Caco-2 (cell line): ENCODE data around the gene NEB. TPM values are rescaled to one million over a fixed set of nuclear protein-coding genes. Genes with fewer than 3 reads are reported as not detected.
"Not testable (repeated sequence)": the region's sequence is repeated elsewhere in the genome, so short reads cannot be mapped to it uniquely, and the experiment has no call there.

Experiments
- BruUV-seq: library from RNA; stranded (reverse); fragments of 400-500 nt; replicated peaks from 2 replicates; lab custom pipeline; 2021; lab: Mats Ljungman, UMichigan
- CTCF ChIA-PET: fragments of 300-600 bp; sonication (Branson Sonifier 250); formaldehyde crosslinking; loops from one replicate; lab custom pipeline; 2022; ENCODE audit warnings: antibody characterized with exemption; lab: Charles Lee
- POLR2A ChIA-PET: fragments of 300-600 bp; sonication (Branson Sonifier 250); formaldehyde crosslinking; loops from one replicate; lab custom pipeline; 2022; ENCODE audit warnings: antibody characterized with exemption; lab: Charles Lee
- DNase-seq, 2 experiments: peaks; one replicate each; pipeline versions ENCODE4 v3.0.0 to v3.0.0-alpha.2; 2020 to 2022
- H3K27me3 ChIP-seq: replicated peaks from 2 replicates; pipeline ENCODE4 v1.6.0; 2011; ENCODE audit warnings: low read length; ENCODE audit not compliant: control insufficient read depth, insufficient read depth
- H3K36me3 ChIP-seq: 2 replicates; pipeline ENCODE4 v1.5.1; 2011; ENCODE audit warnings: low read length; ENCODE audit not compliant: control insufficient read depth, insufficient read depth
- H3K4me1 ChIP-seq: fragments of 250-450 bp; sonication (Bioruptor Pico); 2 replicates; pipeline ENCODE4 v1.5.1; 2020; ENCODE audit warnings: mild to moderate bottlenecking
- H3K4me3 ChIP-seq: 2 replicates; pipeline ENCODE4 v1.5.1; 2011; ENCODE audit warnings: low read depth, mild to moderate bottlenecking, control low read depth, low read length
- H3K9me3 ChIP-seq: fragments of 250-450 bp; sonication (Bioruptor Pico); 2 replicates; pipeline ENCODE4 v1.5.1; 2020; ENCODE audit warnings: mild to moderate bottlenecking, moderate library complexity
- H3K27ac Mint-ChIP-seq: one replicate; pipeline ENCODE4 v1.8.0; 2022; ENCODE audit warnings: mixed read lengths; ENCODE audit not compliant: unreplicated experiment
- H3K27me3 Mint-ChIP-seq: one replicate; pipeline ENCODE4 v1.8.0; 2022; ENCODE audit warnings: mixed read lengths; ENCODE audit not compliant: insufficient read depth, unreplicated experiment
- H3K36me3 Mint-ChIP-seq: one replicate; pipeline ENCODE4 v1.8.0; 2022; ENCODE audit warnings: mild to moderate bottlenecking, mixed read lengths; ENCODE audit not compliant: insufficient read depth, unreplicated experiment
- H3K4me1 Mint-ChIP-seq: one replicate; pipeline ENCODE4 v1.8.0; 2022; ENCODE audit warnings: low read depth, mixed read lengths; ENCODE audit not compliant: unreplicated experiment
- H3K4me3 Mint-ChIP-seq: one replicate; pipeline ENCODE4 v1.8.0; 2022; ENCODE audit warnings: mild to moderate bottlenecking, moderate library complexity, mixed read lengths; ENCODE audit not compliant: unreplicated experiment
- H3K9me3 Mint-ChIP-seq: one replicate; pipeline ENCODE4 v1.8.0; 2022; ENCODE audit warnings: mixed read lengths; ENCODE audit not compliant: unreplicated experiment
- CTCF ChIP-seq, 2 experiments: fragments of 200-600 bp in 1 of 2; IDR thresholded peaks; 1 replicate in 1 of 2; 2 replicates in 1 of 2; pipeline versions ENCODE4 v1.5.1 to v1.8.0; 2011 to 2022; ENCODE audit warnings: antibody characterized with exemption in 1 of 2, control low read depth in 1 of 2, inconsistent platforms in 1 of 2, low read depth in 1 of 2, low read length in 1 of 2, mild to moderate bottlenecking in 1 of 2, moderate library complexity in 1 of 2; ENCODE audit not compliant: insufficient read depth in 1 of 2, severe bottlenecking in 1 of 2, unreplicated experiment in 1 of 2
- intact Hi-C: fragments of 100-400 bp; cut with micrococcal nuclease; formaldehyde crosslinking; loops from one replicate; pipeline ENCODE4 v1.10.0; 2022; ENCODE audit not compliant: unreplicated experiment
- total RNA-seq: library from RNA; stranded (reverse); gene quantifications from 2 replicates; pipeline ENCODE4 v1.2.3, GENCODE V29; 2022

Gene NEB
- total RNA-seq, 1 experiment from 2014 or later: 14.7 TPM

- H3K27ac Mint-ChIP-seq, H3K9me3 Mint-ChIP-seq, POLR2A ChIA-PET, H3K27me3 ChIP-seq, H3K4me1 ChIP-seq, H3K4me3 Mint-ChIP-seq, DNase-seq, H3K36me3 Mint-ChIP-seq, H3K4me3 ChIP-seq, intact Hi-C loops, CTCF ChIA-PET, H3K27me3 Mint-ChIP-seq, BruUV-seq, H3K4me1 Mint-ChIP-seq, H3K9me3 ChIP-seq, H3K36me3 ChIP-seq: not testable (repeated sequence)
Observed at GRCh38 chr2:151580697-151581096, 153.6 kb downstream of the NEB start.

- intact Hi-C loops: no loop called here
- Histone ChIP-seq H3K4me3 (no peak overlapping the region), H3K4me1 (no peaks in the 10 kb centered on the region), H3K9me3 (no peaks in the 10 kb centered on the region), H3K36me3 (no peaks in the 10 kb centered on the region), H3K27me3 (no peaks in the 10 kb centered on the region)
- H3K4me1 Mint-ChIP-seq: no peaks in the 10 kb centered on the region
- no peaks in the 10 kb centered on the region for H3K36me3 Mint-ChIP-seq
- TF ChIP-seq CTCF (IDR thresholded peaks at IDR 0.05; ENCODE audit: insufficient read depth in 1 of 2, low read depth in 1 of 2, low read length in 1 of 2, severe bottlenecking in 1 of 2, unreplicated experiment in 1 of 2): no peak
- no peaks in the 10 kb centered on the region for H3K27me3 Mint-ChIP-seq
- no peak overlapping the region for H3K27ac Mint-ChIP-seq
- ChIA-PET POLR2A (no interaction called here), CTCF (no interaction called here)
- DNase-seq: no peak
- H3K9me3 Mint-ChIP-seq: no peaks in the 10 kb centered on the region
- no TSS peak for BruUV-seq
- H3K4me3 Mint-ChIP-seq: no peak overlapping the region
Observed at GRCh38 chr2:151577116-151577515, 157.2 kb downstream of the NEB start.

GRCh38 chr2:151576080-151576479 lies 158.2 kb downstream of the NEB start:
- Mint-ChIP-seq H3K27ac (no peak overlapping the region), H3K36me3 (no peaks in the 10 kb centered on the region), H3K4me3 (no peak overlapping the region), H3K4me1 (no peaks in the 10 kb centered on the region), H3K9me3 (no peaks in the 10 kb centered on the region), H3K27me3 (no peaks in the 10 kb centered on the region)
- ChIA-PET POLR2A (no interaction called here), CTCF (no interaction called here)
- H3K9me3 ChIP-seq: no peaks in the 10 kb centered on the region
- intact Hi-C loops: no loop called here
- no peaks in the 10 kb centered on the region for H3K36me3 ChIP-seq
- BruUV-seq: no TSS peak
- no peaks in the 10 kb centered on the region for H3K4me1 ChIP-seq
- TF ChIP-seq CTCF (IDR thresholded peaks at IDR 0.05; ENCODE audit: insufficient read depth in 1 of 2, low read depth in 1 of 2, low read length in 1 of 2, severe bottlenecking in 1 of 2, unreplicated experiment in 1 of 2): no peak
- H3K27me3 ChIP-seq: no peaks in the 10 kb centered on the region
- no peak overlapping the region for H3K4me3 ChIP-seq
- no peak for DNase-seq

GRCh38 chr2:151575338-151575737 lies 158.9 kb downstream of the NEB start:
- intact Hi-C loops: no loop called here
- H3K4me1 ChIP-seq: no peaks in the 10 kb centered on the region
- no peaks in the 10 kb centered on the region for H3K27me3 ChIP-seq
- POLR2A ChIA-PET: no interaction called here
- Mint-ChIP-seq H3K9me3 (no peaks in the 10 kb centered on the region), H3K36me3 (no peaks in the 10 kb centered on the region), H3K4me1 (no peaks in the 10 kb centered on the region), H3K4me3 (no peak overlapping the region), H3K27me3 (no peaks in the 10 kb centered on the region), H3K27ac (no peak overlapping the region)
- no peaks in the 10 kb centered on the region for H3K9me3 ChIP-seq
- H3K4me3 ChIP-seq: no peak overlapping the region
- CTCF ChIA-PET: no interaction called here
- no peak for TF ChIP-seq CTCF (IDR thresholded peaks at IDR 0.05; ENCODE audit: insufficient read depth in 1 of 2, low read depth in 1 of 2, low read length in 1 of 2, severe bottlenecking in 1 of 2, unreplicated experiment in 1 of 2)
- no TSS peak for BruUV-seq
- no peaks in the 10 kb centered on the region for H3K36me3 ChIP-seq
- no peak for DNase-seq
